GM19240 (cell line): ENCODE measurements around the gene ACTRT3.
A peak's percentile ranks its signal among the peaks of the same experiment; 100 is the strongest.

Source experiments
- DNase-seq: peaks from one replicate; pipeline ENCODE4 v3.0.0; 2011; ENCODE audit warnings: low spot score; ENCODE audit not compliant: insufficient read length

ACTRT3 gene

DNA sequence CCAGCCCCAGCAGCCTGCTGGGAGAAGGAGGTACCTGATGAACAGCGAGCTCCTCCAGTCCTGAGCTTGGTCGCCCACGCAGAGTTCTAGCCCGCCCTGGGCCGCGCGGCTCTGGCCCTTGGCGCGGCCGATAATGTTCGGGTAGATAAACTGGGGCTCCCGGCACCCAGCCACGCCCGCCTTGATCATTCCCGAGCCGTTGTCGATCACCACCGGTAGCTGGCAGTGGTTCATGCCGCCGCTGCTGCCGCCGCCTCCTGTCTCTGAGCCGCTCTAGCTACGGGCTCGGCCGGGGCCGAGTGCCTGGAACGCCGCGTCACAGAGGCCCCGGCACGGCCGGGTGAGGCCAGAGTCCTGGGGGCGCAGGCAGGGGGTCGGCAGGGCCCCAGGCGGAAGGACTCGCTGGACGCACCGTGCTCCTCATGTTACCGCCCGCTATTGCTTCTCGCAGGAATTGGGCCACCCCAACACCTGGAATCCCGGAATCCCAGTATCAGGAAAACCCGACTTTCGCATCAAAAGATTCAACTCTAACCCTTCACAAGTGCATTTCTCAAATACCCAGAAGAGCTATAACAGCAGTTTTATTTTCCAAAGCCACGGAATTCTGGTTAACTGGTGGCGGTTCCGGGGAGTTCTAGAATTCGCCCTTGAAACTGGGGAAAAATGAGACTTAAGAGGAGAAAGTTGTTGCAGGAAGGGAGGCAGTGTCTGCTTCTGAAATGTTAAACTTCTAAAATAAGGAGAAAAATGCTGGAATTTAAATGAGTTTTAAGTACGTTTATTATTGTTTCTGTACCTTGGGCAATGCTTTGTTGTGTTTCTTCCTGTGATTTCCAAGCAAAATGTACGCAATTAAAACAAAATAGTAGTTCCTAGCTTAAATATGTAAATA, at the start of gene ACTRT3:
ACTRT3 (minus strand) TSS at position 275 of the 895 bp plus-strand sequence; CDS start at position 234, 41 bp downstream.
- DNase-seq, result peak; percentile 14

DNA sequence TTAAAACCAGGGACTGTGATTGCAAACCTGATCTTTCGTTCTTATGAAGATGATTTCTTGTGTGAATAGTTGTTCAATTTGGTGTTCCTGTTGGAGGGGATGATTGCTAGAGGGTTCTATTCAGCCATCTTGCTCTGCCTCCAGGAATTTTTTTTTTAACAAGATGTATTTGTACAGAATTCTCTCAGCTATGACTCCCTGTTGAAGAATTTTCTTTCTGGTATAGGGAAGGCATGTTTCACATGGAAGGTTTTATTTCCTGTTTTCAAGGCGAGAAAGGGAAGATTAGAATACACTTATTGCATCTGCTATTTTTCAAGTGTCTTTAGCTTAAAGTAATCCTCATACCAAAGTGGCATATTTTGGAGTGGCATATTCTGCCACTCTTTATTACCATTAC, 49.0 kb upstream of the ACTRT3 start:
- no peak for DNase-seq

DNA sequence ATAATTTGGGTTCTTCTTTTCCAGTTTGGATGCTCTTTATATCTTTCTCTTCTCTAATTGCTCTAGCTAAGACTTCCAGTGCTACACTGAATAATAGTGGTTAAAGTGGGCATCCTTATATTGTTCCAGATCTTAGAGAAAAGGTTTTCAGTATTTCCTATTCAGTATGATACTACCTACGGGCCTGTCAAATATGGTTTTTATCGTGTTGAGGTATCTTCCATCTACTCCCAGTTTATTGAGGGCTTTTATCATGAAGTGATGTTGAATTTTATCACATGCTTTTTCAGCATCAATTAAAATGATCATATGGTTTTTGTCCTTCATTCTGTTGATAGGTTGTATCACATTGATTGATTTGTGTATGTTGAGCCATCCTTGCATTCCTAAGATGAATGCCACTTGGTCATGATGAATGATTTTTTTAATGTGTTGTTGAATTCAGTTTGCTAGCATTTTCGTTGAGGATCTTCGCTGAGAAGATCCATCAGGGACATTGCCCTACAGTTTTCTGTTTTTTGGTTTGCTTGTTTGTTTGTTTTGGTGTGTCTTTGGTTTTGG, 46.3 kb upstream of the ACTRT3 start:
- DNase-seq, result no peak

DNA sequence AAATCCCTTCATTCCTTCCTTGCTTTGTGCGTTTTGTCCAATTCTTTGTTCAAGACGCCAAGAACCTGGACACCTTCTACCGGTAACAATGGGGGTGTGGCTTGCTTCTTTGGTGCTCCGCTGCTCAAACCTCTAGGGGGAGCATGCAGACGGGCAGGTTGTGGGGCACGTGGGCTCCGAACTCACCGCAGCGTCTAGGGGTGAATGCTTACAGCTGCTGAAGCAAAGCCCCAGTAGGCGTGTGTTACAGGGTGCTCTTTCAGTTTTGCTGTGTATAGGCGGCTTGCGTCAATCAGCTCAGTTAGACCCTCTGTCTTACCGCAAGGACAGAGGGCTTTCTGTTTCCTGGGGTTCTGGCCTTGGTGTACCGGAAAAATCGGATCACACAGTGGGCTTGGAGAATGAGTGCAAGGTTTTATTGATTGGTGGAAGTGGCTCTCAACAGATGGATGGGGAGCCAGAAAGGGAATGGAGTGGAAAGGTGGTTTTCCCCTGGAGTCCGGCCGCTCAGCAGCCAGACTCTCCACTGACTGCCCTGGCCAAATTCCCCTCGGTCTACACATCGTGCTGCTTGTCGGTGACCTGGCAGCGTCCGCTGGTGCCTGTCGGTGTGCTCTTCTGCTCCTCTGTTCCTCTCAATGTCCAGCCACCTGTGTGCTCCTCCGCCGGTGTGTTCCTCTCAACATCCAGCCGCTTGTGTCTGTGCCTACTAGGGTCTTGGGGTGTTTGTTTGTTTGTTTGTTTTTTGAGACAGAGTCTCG, 44.6 kb upstream of the ACTRT3 start:
- DNase-seq, result peak; percentile 41

DNA sequence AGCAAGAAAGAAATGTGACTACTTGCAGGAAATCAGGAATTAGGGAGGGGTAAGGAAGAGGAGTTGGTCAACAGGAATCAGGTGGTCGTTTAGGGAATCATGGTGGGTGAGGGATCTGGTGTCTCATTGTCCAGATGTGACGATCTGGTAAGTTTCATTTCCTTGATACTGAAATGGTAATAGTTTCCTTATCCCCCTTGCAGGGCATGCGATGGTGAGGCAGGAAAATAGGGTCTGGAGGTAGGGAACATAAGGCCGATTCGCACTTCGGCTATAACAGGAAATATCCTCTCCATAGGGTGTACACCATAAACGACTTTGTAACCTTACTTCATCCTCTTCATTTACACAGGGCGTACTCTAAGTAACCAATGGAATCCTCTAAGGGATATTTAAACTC, 43.9 kb upstream of the ACTRT3 start:
- no peak for DNase-seq

- peak; percentile 27 for DNase-seq
Observed at GRCh38 chr3:169812332-169813235, 43.2 kb upstream of the ACTRT3 start, which contains the start of the genes LRRC34 and LRRIQ4. Gene LRRC34 (minus strand): TSS chr3:169812904. CDS start chr3:169812548, 356 bp downstream. Gene LRRIQ4 (plus strand): TSS chr3:169812870. CDS start chr3:169821922, 9,052 bp downstream.

DNA sequence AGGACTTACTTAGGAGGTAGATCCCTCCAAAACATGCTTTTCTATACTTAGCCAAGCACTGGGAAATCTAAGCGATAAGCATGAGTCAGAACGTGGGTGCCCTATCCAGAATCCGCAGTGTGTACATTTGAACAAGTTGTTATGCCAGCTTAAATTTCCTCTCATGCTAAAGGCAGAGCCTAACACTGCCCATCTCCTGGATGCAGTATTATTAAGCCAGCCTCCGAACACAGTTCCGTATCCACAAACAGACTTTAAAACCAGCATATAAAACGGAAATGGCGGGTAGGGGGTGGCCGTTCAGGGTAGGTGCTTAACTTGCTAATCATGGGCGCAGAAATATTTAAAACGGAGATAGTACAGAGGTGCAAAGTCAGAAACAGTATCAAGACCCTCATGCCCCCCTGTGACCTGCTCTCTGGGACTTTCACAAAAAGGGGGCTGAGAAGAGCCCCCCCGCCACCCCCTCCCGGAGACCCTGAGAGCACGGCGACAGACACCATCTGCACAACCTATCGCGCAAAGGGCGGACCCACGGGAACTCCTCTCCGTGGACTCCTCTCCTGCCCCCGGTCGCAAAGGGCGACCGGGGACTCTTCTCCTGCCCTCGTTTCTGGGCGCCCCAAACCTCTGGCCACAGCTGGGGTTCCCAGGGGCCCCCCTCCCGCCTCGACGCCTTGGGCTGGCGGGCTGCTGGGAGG, 42.4 kb upstream of the ACTRT3 start:
- DNase-seq, result no peak

GRCh38 chr3:169809230-169809795, 40.0 kb upstream of the ACTRT3 start:
- DNase-seq, result no peak

GRCh38 chr3:169804681-169805080, 35.3 kb upstream of the ACTRT3 start:
- no peak for DNase-seq

DNA sequence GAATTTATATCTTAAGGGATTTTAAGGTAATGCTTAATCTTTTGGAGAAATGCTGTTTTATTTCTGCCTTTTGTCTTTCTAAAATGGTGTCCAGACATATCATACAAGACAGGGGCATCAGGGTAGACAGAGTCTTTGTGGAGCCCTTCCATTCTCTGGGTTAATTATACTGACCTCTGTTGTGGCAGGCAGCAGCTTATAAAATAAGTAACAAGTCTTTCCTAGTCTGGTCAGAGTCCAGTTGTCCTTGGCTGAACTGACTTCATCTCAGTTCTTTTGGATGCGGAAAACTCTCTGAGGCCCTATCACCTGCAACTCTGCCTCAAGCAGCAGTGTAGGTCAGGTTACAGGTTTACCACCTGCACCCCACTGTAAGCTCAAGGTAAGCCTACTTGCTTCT, 23.0 kb upstream of the ACTRT3 start:
- no peak for DNase-seq

DNA sequence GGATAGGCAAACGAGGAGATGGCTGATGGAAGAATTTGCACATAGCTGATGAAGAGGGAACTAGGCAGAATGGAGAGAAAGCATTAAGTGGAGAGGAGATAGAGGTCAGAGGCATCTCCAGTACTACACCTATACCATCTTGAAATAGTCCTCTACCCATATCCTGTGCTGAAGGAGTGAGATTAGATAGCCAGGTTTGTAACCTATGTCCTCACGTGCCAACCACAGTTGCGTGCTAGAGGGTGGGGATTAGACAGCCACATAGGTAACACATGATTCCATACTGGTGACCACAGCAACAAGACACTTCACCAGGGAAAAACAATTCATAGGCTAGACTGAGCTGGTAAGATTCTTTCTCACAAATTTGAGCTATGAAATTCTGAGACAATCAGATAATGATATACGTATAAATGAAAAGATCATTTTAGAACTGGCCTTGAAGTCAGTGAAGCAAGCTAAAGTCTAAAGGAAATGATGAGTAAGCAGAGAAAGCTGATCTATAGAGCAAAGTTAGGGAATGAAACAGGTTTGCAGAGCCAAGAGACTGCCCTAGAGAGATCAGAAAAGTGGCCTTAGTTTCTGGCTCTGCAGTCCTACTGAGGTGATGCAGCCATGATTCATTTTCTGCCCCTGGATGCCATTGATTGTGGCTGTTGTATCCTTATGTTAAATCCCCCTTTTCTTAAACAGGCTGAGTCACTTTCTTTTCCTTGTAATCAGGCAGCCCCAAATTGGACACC, 21.5 kb upstream of the ACTRT3 start:
- no peak for DNase-seq

GRCh38 chr3:169790219-169790618, 20.9 kb upstream of the ACTRT3 start:
- DNase-seq, result no peak

DNA sequence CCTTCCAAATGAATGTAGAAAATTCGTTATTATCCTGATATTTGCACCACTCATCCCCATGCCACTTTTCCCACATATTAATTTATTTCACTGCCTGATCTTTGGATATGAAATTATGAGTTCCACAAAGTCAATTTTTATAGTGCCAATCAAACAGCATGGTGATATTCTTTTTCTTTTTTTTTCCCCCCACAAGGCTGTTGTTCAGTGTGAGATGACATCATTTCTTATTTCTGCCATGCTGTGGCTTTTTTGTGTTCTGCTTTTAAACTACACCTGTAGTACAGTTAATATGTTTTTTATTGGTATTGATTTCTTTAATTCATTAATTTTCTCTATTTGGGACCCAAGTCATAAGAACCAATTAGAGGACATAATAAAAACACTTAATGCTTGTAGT, 18.4 kb upstream of the ACTRT3 start:
- no peak for DNase-seq

GRCh38 chr3:169787120-169787519, 17.8 kb upstream of the ACTRT3 start:
- no peak for DNase-seq

DNA sequence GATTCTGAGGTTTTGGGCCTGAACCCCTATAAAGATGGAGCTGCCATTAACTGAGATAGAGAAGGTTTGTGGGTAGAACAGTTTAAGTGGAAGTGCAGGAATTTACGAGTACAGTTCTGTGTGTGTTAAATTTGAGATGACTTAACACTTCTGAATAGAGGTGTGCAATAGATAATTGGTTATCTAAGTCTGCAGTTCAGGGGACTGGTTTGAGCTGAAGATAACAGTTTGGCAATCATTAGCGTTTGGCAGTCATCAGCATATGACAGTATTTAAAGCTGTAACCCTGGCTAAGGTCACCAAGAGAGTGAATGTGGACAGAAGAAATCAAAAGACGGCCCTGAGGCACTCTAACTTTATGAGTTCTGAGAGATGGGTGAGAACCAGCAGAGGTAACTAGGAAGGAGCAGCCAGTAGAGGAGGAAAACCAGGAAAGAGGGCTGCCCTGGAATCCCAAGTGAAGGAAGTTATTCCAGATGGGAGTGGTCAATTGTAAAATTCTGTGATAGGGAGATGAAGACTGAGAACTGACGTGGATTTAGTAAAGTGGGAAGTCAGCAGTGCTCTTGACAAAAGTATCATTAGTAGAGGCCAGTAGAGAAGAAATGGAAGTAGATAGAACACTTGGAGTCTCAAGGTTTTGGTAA, 12.0 kb upstream of the ACTRT3 start:
- DNase-seq, result no peak

DNA sequence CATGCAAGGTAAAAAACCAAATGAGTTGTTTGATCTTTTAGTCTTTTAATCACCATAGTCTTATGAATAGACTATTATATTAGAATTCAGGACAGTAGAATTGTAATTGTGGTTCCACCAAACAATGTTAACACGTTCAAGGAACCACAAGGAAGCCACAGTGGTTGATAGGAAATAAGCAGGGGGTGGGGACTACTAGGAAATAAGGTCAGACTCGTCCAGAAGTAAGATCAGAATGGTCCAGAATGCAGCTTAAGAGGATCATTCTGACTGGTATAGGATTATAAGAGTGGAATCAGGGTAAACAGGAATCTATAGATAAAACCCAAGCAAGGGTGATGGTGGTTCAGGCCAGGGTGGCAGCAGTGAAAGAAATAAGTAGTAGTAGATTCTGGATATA, 11.4 kb upstream of the ACTRT3 start:
- no peak for DNase-seq

- no peak for DNase-seq
Observed at GRCh38 chr3:169777822-169778221, 8.5 kb upstream of the ACTRT3 start.

- DNase-seq, result no peak
Observed at GRCh38 chr3:169774186-169774585, 4.8 kb upstream of the ACTRT3 start.
